Activated CD8-positive, alpha-beta memory T cell treated with anti-CD3 and anti-CD28 coated beads for 4 hours (primary cell): ENCODE results near the gene PALB2.
"Not testable (repeated sequence)": the region's sequence is repeated elsewhere in the genome, so short reads cannot be mapped to it uniquely, and the experiment has no call there.

Experiments
- DNase-seq, 2 donors: peaks; one replicate each; pipeline ENCODE4 v3.0.0-alpha.2; 2020; ENCODE audit warnings: low read depth in 2 of 2

Gene PALB2

GRCh38 chr16:23584186-23585076 is 56.7 kb downstream of the PALB2 start:
- no peak for DNase-seq

GRCh38 chr16:23583271-23583670 is 57.8 kb downstream of the PALB2 start:
- DNase-seq, result not testable (repeated sequence)

- no peak for DNase-seq
Observed at GRCh38 chr16:23581764-23582163, 59.3 kb downstream of the PALB2 start.

GRCh38 chr16:23580391-23580790 is 60.7 kb downstream of the PALB2 start:
- DNase-seq, result no peak

- no peak for DNase-seq
Observed at GRCh38 chr16:23579371-23579770, 61.7 kb downstream of the PALB2 start.

GRCh38 chr16:23578101-23578830 is 62.8 kb downstream of the PALB2 start:
- DNase-seq, result no peak

GRCh38 chr16:23577493-23577892 is 63.6 kb downstream of the PALB2 start:
- DNase-seq, result no peak

GRCh38 chr16:23575834-23576233 is 65.3 kb downstream of the PALB2 start:
- DNase-seq, result no peak

GRCh38 chr16:23573817-23574216 is 67.3 kb downstream of the PALB2 start:
- no peak for DNase-seq

- DNase-seq, result no peak
Observed at GRCh38 chr16:23572394-23572793, 68.7 kb downstream of the PALB2 start.

GRCh38 chr16:23571895-23572294 is 69.2 kb downstream of the PALB2 start:
- no peak for DNase-seq

GRCh38 chr16:23570992-23571632 is 70.0 kb downstream of the PALB2 start:
- no peak for DNase-seq

- DNase-seq, result no peak
Observed at GRCh38 chr16:23567602-23568001, 73.5 kb downstream of the PALB2 start.

GRCh38 chr16:23566724-23567123 is 74.4 kb downstream of the PALB2 start:
- no peak for DNase-seq

GRCh38 chr16:23564575-23565363 is 76.3 kb downstream of the PALB2 start:
- no peak for DNase-seq

- no peak for DNase-seq
Observed at GRCh38 chr16:23563186-23563585, 77.9 kb downstream of the PALB2 start.

GRCh38 chr16:23562505-23562904 is 78.6 kb downstream of the PALB2 start:
- DNase-seq, result no peak

GRCh38 chr16:23561586-23561985 is 79.5 kb downstream of the PALB2 start:
- no peak for DNase-seq

GRCh38 chr16:23557779-23558702 is 83.1 kb downstream of the PALB2 start:
- peak in 1 of 2 donors; percentile 1 for DNase-seq
